Vagina (tissue), 2 donors: ENCODE data around the gene ATF7.

Experiments used
- CTCF ChIP-seq, 3 experiments: fragments of 450-650 bp in 2 of 3; fragments of 200-600 bp in 1 of 3; sonication (generic) in 1 of 3; IDR thresholded peaks; one replicate each; pipeline ENCODE4 v1.5.1; 2017 to 2019; ENCODE audit warnings: antibody characterized with exemption in 3 of 3, mild to moderate bottlenecking in 2 of 3, moderate library complexity in 2 of 3
- POLR2A ChIP-seq, 2 donors: fragments of 450-650 bp; IDR thresholded peaks; one replicate each; pipeline ENCODE4 v1.6.1; 2017; ENCODE audit warnings: antibody characterized with exemption in 2 of 2, mild to moderate bottlenecking in 2 of 2, moderate library complexity in 2 of 2

- TF ChIP-seq POLR2A (IDR thresholded peaks at IDR 0.05): no peak
- no peak for TF ChIP-seq CTCF (IDR thresholded peaks at IDR 0.05)
These were observed 11.9 kb upstream of the ATF7 start for GRCh38 chr12:53638057-53638456.
